Measurements from ENCODE around the gene HSPA12A.

- no peak for TF ChIP-seq CTCF (IDR thresholded peaks at IDR 0.05)
- no peak for TF ChIP-seq POLR2AphosphoS5 (IDR thresholded peaks at IDR 0.05)
- no peak for TF ChIP-seq POLR2A (IDR thresholded peaks at IDR 0.05)
Observed at GRCh38 chr10:116729243-116729642, 13.1 kb downstream of the HSPA12A start.

All from upper lobe of left lung (tissue), 4 donors.